ENCODE data around the gene NAA40.

NAA40 gene

DNA sequence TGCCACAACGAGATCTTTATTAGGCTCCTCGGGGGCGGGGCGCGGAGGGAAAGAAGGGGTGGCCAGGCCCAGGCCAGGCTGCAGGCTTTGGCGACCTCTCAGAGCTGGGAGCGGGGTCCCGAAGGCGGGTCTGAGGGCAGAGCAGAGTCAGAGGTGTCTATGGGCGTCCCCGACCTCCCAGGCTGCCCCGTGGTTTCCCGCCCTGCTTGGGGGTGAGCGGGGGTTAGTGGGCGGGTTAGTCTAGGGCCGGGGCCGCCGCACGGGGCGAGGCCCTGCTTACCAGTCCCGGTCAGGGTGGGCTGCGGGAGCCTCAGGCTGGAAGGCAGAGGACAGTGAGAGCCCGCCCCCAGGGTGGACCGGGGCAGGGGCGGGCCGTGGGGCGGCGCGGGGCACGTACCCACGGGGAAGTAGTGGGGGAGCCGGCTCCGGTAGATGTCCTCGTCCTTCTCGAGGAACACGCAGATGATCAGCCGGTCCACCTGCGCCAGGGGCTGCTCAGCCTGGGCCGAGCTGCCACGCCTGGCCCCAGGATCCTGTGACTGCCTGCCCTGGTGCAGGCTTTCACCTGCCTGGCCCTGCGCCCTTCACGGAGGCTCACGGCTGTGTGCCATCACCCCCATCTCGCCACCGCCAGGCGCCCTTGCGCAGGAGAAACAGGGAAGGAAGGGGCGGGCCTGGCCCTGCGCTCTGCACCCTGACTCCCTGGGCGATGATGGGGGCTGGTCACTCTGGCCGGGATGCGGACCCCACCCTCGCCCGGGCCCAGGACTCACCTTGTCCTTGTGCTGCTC, 60.0 kb downstream of the NAA40 start:
- TF ChIP-seq SPI1 (IDR thresholded peaks at IDR 0.05; ENCODE audit: borderline replicate concordance, low read depth) (no peak), POLR2AphosphoS5 (IDR thresholded peaks at IDR 0.05; ENCODE audit: low read depth) (no peak), GABPA (IDR thresholded peaks at IDR 0.05; ENCODE audit: low read depth) (no peak)
- TF ChIP-seq, protein P1, sequence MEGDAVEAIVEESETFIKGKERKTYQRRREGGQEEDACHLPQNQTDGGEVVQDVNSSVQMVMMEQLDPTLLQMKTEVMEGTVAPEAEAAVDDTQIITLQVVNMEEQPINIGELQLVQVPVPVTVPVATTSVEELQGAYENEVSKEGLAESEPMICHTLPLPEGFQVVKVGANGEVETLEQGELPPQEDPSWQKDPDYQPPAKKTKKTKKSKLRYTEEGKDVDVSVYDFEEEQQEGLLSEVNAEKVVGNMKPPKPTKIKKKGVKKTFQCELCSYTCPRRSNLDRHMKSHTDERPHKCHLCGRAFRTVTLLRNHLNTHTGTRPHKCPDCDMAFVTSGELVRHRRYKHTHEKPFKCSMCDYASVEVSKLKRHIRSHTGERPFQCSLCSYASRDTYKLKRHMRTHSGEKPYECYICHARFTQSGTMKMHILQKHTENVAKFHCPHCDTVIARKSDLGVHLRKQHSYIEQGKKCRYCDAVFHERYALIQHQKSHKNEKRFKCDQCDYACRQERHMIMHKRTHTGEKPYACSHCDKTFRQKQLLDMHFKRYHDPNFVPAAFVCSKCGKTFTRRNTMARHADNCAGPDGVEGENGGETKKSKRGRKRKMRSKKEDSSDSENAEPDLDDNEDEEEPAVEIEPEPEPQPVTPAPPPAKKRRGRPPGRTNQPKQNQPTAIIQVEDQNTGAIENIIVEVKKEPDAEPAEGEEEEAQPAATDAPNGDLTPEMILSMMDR (IDR thresholded peaks at IDR 0.05; ENCODE audit: insufficient read depth, low read length) = no peak
- TF ChIP-seq, protein P2, sequence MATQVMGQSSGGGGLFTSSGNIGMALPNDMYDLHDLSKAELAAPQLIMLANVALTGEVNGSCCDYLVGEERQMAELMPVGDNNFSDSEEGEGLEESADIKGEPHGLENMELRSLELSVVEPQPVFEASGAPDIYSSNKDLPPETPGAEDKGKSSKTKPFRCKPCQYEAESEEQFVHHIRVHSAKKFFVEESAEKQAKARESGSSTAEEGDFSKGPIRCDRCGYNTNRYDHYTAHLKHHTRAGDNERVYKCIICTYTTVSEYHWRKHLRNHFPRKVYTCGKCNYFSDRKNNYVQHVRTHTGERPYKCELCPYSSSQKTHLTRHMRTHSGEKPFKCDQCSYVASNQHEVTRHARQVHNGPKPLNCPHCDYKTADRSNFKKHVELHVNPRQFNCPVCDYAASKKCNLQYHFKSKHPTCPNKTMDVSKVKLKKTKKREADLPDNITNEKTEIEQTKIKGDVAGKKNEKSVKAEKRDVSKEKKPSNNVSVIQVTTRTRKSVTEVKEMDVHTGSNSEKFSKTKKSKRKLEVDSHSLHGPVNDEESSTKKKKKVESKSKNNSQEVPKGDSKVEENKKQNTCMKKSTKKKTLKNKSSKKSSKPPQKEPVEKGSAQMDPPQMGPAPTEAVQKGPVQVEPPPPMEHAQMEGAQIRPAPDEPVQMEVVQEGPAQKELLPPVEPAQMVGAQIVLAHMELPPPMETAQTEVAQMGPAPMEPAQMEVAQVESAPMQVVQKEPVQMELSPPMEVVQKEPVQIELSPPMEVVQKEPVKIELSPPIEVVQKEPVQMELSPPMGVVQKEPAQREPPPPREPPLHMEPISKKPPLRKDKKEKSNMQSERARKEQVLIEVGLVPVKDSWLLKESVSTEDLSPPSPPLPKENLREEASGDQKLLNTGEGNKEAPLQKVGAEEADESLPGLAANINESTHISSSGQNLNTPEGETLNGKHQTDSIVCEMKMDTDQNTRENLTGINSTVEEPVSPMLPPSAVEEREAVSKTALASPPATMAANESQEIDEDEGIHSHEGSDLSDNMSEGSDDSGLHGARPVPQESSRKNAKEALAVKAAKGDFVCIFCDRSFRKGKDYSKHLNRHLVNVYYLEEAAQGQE (IDR thresholded peaks at IDR 0.05; ENCODE audit: insufficient replicate concordance, low read depth) = no peak
- H3K4me3 ChIP-seq (replicated peaks; ENCODE audit: insufficient read depth, low read length) = no peak overlapping the region

DNA sequence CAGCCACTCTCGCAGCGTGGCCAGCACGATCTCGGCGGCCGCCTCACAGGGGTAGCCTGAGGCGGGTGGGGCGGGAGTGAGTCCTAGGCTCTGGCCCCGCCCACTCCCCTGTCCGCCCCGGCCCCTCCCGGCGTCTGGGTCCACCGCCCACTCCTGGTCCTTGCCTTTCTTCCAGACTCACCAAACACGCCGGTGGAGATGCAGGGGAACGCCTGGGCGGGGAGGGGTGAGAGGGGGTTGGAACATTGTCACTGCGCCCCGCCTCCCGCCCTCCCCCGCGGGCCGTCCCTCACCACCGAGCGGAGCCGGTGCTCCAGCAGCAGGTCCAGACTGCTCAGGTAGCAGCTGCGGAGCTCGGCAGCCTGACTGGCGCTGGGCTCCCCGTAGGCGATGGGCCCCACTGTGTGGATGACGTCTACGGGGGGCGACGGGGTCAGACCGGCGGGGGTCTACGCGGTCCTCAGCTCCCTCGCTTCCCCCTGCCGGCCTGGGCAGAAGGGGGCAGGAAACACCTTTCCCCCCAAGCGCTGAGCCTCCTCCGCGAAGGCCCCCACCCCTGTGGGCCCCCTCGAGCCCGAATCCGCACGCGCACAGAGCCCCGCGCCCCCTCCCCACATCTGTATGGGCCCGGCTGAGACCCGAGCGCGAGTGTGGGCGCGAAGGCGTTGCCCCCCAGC, 60.7 kb downstream of the NAA40 start:
- Histone ChIP-seq H3K27ac (replicated peaks) (no peak overlapping the region), H3K4me3 (replicated peaks; ENCODE audit: insufficient read depth, low read length) (no peak overlapping the region), H3K27me3 (ENCODE audit: insufficient read depth, poor library complexity, severe bottlenecking) (no peaks in the 10 kb centered on the region)
- TF ChIP-seq POLR2AphosphoS5 (IDR thresholded peaks at IDR 0.05; ENCODE audit: low read depth) (no peak), SPI1 (IDR thresholded peaks at IDR 0.05; ENCODE audit: borderline replicate concordance, low read depth) (no peak), GABPA (IDR thresholded peaks at IDR 0.05; ENCODE audit: low read depth) (no peak)
- TF ChIP-seq, protein P2 (IDR thresholded peaks at IDR 0.05; ENCODE audit: insufficient replicate concordance, low read depth) = no peak
- TF ChIP-seq, protein P1 (IDR thresholded peaks at IDR 0.05; ENCODE audit: insufficient read depth, low read length) = no peak
- DNase-seq (ENCODE audit: low read depth in 1 of 2, low spot score in 1 of 2) = no peak

More for the DNA sequence above, 60.0 kb downstream of the NAA40 start:
- no peaks in the 10 kb centered on the region for H3K27me3 ChIP-seq (ENCODE audit: insufficient read depth, poor library complexity, severe bottlenecking)
- DNase-seq (ENCODE audit: low read depth in 1 of 2, low spot score in 1 of 2) = no peak
- no peak overlapping the region for H3K27ac ChIP-seq (replicated peaks)

DNA sequence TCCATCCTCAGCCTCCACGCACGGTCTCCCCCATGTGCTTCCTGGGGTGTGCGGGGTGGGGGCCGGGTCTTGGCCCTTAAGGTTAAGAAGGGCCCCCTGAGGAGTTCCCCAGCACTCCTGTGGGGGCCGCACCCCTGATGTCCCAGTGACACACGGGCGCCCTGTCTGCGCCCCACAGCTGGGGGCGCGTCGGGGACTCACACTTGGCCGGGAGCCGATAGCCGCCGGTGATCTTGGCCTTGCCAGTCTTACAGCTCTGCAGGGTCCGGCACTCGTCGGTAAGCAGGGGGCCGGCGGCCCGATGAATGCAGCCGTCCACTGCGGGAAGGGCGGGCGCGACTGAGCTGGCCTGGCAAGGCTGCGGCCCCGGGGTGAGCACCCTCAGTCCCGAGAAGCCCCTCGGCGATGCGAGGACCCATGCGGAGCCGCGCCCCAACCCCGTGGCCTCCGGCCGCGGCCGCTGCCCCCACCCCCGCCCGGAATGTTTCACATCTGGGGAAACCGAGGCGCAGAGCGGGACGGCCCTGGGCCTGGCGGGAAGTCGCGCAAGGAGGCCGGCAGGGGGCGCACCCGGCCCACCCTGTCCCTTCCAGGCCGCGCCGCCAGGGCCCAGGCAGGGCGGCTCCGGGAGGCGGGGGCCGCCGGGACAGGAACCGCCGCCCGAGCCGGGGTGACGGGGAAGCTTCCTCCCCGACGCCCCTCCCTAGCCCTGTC, 61.4 kb downstream of the NAA40 start:
- Histone ChIP-seq H3K4me3 (replicated peaks; ENCODE audit: insufficient read depth, low read length) (no peak overlapping the region), H3K27me3 (ENCODE audit: insufficient read depth, poor library complexity, severe bottlenecking) (no peaks in the 10 kb centered on the region), H3K27ac (replicated peaks) (no peak overlapping the region)
- no peak for TF ChIP-seq GABPA (IDR thresholded peaks at IDR 0.05; ENCODE audit: low read depth)
- TF ChIP-seq, protein P2 (IDR thresholded peaks at IDR 0.05; ENCODE audit: insufficient replicate concordance, low read depth) = no peak
- TF ChIP-seq, protein P1 (IDR thresholded peaks at IDR 0.05; ENCODE audit: insufficient read depth, low read length) = peak; percentile 28
- peak; percentile 39 to 56 for DNase-seq (ENCODE audit: low read depth in 1 of 2, low spot score in 1 of 2)

Measured in HL-60 (cell line).